ENCODE data around the gene BTBD17.

The BTBD17 gene

GRCh38 chr17:74380086-74380958 is 18.7 kb upstream of the BTBD17 start:
- Histone ChIP-seq H3K27me3 (ENCODE audit: low read depth) (peaks cover 8% of the 10 kb centered on the region; the same call in 1 of the 2 replicates), H3K4me1 (peaks cover 4% of the 10 kb centered on the region), H3K36me3 (replicated peaks) (no peaks in the 10 kb centered on the region), H3K9me3 (no peaks in the 10 kb centered on the region), H3K4me3 (no peak overlapping the region)
- DNase-seq (ENCODE audit: low spot score in 2 of 2) = no peak
- in situ Hi-C loops (cut with MboI; ENCODE audit: low sequenced_read_pairs) = no loop called here

DNA sequence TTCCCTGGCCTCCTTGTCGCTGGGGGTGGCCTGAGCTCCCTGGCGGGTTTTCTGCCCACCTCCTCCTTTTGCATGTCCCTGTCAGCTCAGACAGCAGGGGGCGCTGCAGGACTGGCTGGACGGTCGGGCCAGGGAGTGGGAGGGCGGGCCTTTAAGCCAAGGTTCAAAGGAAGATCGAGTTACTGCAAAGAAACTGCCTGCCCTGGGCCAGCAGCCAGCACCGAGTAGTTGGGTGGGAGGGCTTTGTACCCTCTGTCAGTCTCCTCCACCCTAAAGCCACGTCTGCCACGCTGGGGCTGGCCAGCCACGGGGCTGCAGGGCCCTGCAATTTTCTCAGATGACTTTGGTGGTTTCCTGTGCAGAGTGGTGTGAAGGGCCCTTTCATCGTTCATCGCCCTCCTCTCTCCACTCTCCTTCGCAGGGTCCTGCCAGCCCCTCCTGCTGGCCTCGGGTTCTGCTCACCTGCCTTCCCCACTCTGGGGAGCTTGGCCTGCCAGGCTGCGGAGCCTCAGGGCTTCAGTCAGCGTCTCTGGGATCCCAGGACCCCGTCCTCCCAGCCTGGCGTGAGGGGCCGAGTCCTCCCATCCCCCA is 17.9 kb upstream of the BTBD17 start:
- peaks cover 8% of the 10 kb centered on the region; the same call in 1 of the 2 replicates for H3K27me3 ChIP-seq (ENCODE audit: low read depth)
- no peak overlapping the region for H3K4me3 ChIP-seq
- H3K9me3 ChIP-seq = no peaks in the 10 kb centered on the region
- H3K4me1 ChIP-seq = peaks cover 4% of the 10 kb centered on the region
- DNase-seq (ENCODE audit: low spot score in 2 of 2) = peak; percentile 80 to 98
- in situ Hi-C loops (cut with MboI; ENCODE audit: low sequenced_read_pairs) = no loop called here
- H3K36me3 ChIP-seq (replicated peaks) = no peaks in the 10 kb centered on the region

DNA sequence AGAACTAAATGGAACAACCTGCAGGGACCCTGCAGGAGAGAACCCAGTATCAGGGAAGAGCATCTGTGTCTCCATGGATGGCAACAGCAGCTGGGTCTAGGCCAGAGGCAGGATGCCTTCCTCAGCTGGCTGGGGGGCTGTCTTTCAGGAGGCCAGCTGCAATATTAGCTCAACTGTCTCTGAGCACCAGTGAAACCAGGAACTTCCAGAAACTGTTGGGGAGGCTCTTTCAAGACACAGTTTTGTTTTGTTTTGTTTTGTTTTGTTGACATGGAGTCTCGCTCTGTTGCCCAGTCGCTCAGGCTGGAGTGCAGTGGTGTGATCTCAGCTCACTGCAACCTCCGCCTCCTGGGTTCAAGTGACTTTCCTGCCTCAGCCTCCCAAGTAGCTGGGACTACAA is 13.2 kb upstream of the BTBD17 start:
- H3K36me3 ChIP-seq (replicated peaks) = no peaks in the 10 kb centered on the region
- no peak for DNase-seq (ENCODE audit: low spot score in 2 of 2)
- in situ Hi-C loops (cut with MboI; ENCODE audit: low sequenced_read_pairs) = no loop called here
- H3K4me3 ChIP-seq = no peak overlapping the region
- H3K4me1 ChIP-seq = peaks cover 4% of the 10 kb centered on the region
- H3K9me3 ChIP-seq = no peaks in the 10 kb centered on the region
- peaks cover 8% of the 10 kb centered on the region; the same call in 1 of the 2 replicates for H3K27me3 ChIP-seq (ENCODE audit: low read depth)

GRCh38 chr17:74373838-74374606 is 12.4 kb upstream of the BTBD17 start:
- peaks cover 8% of the 10 kb centered on the region; the same call in 1 of the 2 replicates for H3K27me3 ChIP-seq (ENCODE audit: low read depth)
- no peak for DNase-seq (ENCODE audit: low spot score in 2 of 2)
- no peaks in the 10 kb centered on the region for H3K9me3 ChIP-seq
- no peaks in the 10 kb centered on the region for H3K36me3 ChIP-seq (replicated peaks)
- in situ Hi-C loops (cut with MboI; ENCODE audit: low sequenced_read_pairs) = no loop called here
- no peak overlapping the region for H3K4me3 ChIP-seq
- H3K4me1 ChIP-seq = no peaks in the 10 kb centered on the region

- Histone ChIP-seq H3K36me3 (replicated peaks) (no peaks in the 10 kb centered on the region), H3K4me1 (no peaks in the 10 kb centered on the region), H3K27me3 (ENCODE audit: low read depth) (peaks cover 11% of the 10 kb centered on the region; the same call in 1 of the 2 replicates), H3K4me3 (no peak overlapping the region), H3K9me3 (no peaks in the 10 kb centered on the region)
- in situ Hi-C loops (cut with MboI; ENCODE audit: low sequenced_read_pairs) = no loop called here
- no peak for DNase-seq (ENCODE audit: low spot score in 2 of 2)
These were observed 10.8 kb upstream of the BTBD17 start for GRCh38 chr17:74372426-74372825.

GRCh38 chr17:74371653-74372147 is 10.0 kb upstream of the BTBD17 start:
- peaks cover 8% of the 10 kb centered on the region; the same call in 1 of the 2 replicates for H3K27me3 ChIP-seq (ENCODE audit: low read depth)
- no peaks in the 10 kb centered on the region for H3K9me3 ChIP-seq
- H3K4me3 ChIP-seq = no peak overlapping the region
- no peaks in the 10 kb centered on the region for H3K4me1 ChIP-seq
- in situ Hi-C loops (cut with MboI; ENCODE audit: low sequenced_read_pairs) = no loop called here
- no peaks in the 10 kb centered on the region for H3K36me3 ChIP-seq (replicated peaks)
- no peak for DNase-seq (ENCODE audit: low spot score in 2 of 2)

- Histone ChIP-seq H3K36me3 (replicated peaks) (no peaks in the 10 kb centered on the region), H3K27me3 (ENCODE audit: low read depth) (0 out of 2 replicates have a peak, but pooled peaks cover 3% of the 10 kb centered on the region), H3K4me1 (no peaks in the 10 kb centered on the region), H3K4me3 (no peak overlapping the region), H3K9me3 (no peaks in the 10 kb centered on the region)
- in situ Hi-C loops (cut with MboI; ENCODE audit: low sequenced_read_pairs) = no loop called here
- DNase-seq (ENCODE audit: low spot score in 2 of 2) = no peak
These were observed 8.2 kb upstream of the BTBD17 start for GRCh38 chr17:74369665-74370490.

DNA sequence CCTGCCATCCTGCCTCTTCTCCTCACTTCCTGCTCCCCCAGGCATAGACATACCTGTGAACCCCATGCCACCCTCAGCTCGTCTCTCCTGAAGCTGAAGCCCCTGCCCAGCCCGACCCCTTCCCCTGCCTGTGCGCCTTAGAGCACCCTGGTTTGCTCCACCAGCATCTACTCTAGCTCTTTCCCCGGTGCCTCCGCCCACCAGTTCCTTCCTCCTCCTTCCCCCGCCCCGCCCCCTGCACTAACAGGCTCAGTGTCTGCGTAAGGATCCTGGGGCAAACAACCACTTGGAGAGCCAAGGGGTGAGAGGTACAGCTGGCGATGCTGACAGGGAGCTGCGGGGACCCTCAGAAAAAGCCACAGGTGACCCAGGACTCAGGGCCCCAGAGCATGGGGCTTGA is 7.6 kb upstream of the BTBD17 start:
- in situ Hi-C loops (cut with MboI; ENCODE audit: low sequenced_read_pairs) = no loop called here
- H3K9me3 ChIP-seq = no peaks in the 10 kb centered on the region
- no peak overlapping the region for H3K4me3 ChIP-seq
- H3K36me3 ChIP-seq (replicated peaks) = no peaks in the 10 kb centered on the region
- 0 out of 2 replicates have a peak, but pooled peaks cover 3% of the 10 kb centered on the region for H3K27me3 ChIP-seq (ENCODE audit: low read depth)
- no peaks in the 10 kb centered on the region for H3K4me1 ChIP-seq
- peak in 1 of 2 experiments; percentile 60 for DNase-seq (ENCODE audit: low spot score in 2 of 2)

DNA sequence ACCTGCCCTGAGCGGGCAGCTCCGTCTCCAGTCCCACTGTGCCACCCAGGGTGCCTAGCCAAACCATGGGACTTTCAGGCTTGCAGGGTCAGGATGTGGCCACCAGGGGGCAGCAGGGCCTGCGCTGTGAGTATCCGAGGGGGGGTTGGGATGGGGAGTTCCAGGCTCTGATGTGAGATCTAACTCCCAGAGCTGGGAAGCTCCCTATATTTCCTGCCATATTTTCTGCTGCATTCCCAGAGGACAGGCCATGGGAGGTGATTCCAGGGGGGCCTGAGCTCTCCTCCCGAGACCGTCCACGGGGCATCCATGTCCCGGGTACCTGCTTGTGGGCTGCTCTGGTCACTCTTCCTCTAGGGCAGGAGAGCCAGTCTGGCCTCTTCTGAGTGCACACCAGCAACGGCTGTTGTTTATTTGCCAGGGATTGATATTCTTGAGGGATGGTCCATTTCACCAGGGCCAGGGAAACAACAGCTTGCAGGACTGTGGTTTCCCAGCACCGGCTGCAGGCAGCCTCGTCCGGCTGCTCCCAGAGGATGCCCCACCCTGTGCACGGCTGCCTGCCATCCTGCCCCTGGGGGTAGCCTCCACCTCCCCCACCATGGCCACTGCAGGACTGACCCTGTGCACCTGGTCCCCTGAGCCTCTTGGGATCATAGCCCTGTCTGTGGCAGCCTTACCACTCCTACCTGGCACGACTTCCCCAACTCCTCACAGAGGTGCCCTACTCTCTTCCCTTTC is 6.8 kb upstream of the BTBD17 start:
- H3K4me3 ChIP-seq = no peak overlapping the region
- H3K4me1 ChIP-seq = no peaks in the 10 kb centered on the region
- H3K9me3 ChIP-seq = no peaks in the 10 kb centered on the region
- in situ Hi-C loops (cut with MboI; ENCODE audit: low sequenced_read_pairs) = no loop called here
- peak; percentile 46 to 82 for DNase-seq (ENCODE audit: low spot score in 2 of 2)
- H3K36me3 ChIP-seq (replicated peaks) = no peaks in the 10 kb centered on the region
- H3K27me3 ChIP-seq (ENCODE audit: low read depth) = 0 out of 2 replicates have a peak, but pooled peaks cover 3% of the 10 kb centered on the region

DNA sequence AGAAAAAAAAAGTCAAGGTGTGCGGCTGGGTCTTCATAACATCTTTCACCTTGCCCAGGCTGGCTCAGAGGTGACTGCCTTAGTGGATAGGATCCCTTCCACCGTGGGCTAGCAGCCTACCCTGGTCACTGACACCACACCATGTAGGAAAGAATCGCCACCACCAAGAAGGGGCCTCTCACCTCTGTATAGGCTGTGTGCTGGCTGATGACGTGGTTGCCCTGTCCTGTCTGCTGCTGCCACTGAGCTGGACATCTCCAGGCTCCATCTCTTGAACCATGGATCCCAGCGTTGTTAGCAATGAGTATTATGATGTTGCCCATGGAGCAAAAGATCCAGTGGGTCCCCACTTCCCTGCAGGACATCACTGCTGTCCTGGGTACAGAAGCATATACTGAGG is 5.5 kb upstream of the BTBD17 start, which contains the start of gene GPR142:
GPR142 (plus strand) TSS at position 301 of the 400 bp plus-strand sequence. CDS start 2,035 bp downstream, outside the sequence.
- Histone ChIP-seq H3K4me1 (no peaks in the 10 kb centered on the region), H3K9me3 (no peaks in the 10 kb centered on the region), H3K27me3 (ENCODE audit: low read depth) (0 out of 2 replicates have a peak, but pooled peaks cover 3% of the 10 kb centered on the region), H3K36me3 (replicated peaks) (no peaks in the 10 kb centered on the region), H3K4me3 (no peak within 1 kb of the TSS)
- in situ Hi-C loops (cut with MboI; ENCODE audit: low sequenced_read_pairs) = no loop called here
- DNase-seq (ENCODE audit: low spot score in 2 of 2) = no peak

DNA sequence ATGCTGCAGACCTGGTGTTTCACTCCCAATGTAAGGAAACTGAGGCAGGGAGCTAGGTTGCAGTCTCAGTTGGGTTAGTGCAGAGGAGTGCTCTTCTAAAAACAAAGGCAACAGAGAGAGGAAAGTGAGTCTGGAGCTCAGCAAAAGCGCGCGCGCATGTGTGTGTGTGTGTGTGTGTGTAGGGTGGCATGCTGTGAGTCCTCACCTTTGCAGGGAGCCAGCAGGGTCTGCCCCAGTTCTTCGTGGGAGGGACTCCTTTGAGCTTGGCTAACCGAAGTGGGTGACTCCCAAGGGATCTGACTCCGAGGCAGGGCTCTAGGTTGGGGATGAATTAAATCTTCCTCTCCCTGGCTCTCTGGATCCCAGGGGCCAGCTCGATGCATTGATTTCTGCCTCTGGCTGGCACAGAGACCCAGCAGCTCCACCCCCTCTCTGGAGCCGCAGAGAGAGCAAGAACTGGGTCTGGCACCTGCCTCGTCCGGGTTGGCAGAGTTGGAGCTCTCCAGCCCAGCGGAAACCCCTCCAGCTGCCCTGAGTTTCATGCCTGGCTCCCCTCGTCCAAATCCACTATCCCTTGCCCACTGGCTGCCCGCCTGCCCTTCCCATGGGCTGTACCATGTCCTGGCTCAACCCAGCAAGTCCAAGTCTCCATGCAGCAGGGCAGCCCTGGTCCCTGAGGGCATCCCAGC is 1.3 kb upstream of the BTBD17 start:
- no peak for DNase-seq (ENCODE audit: low spot score in 2 of 2)
- no peaks in the 10 kb centered on the region for H3K36me3 ChIP-seq (replicated peaks)
- no peaks in the 10 kb centered on the region for H3K9me3 ChIP-seq
- in situ Hi-C loops (cut with MboI; ENCODE audit: low sequenced_read_pairs) = no loop called here
- H3K27me3 ChIP-seq (ENCODE audit: low read depth) = no peaks in the 10 kb centered on the region
- H3K4me3 ChIP-seq = no peak overlapping the region
- no peaks in the 10 kb centered on the region for H3K4me1 ChIP-seq

- in situ Hi-C loops (cut with MboI; ENCODE audit: low sequenced_read_pairs) = no loop called here
- Histone ChIP-seq H3K4me1 (no peaks in the 10 kb centered on the region), H3K36me3 (replicated peaks) (no peaks in the 10 kb centered on the region), H3K9me3 (no peaks in the 10 kb centered on the region), H3K4me3 (no peak overlapping the region), H3K27me3 (ENCODE audit: low read depth) (peaks cover 9% of the 10 kb centered on the region)
- no peak for DNase-seq (ENCODE audit: low spot score in 2 of 2)
These were observed 369 bp upstream of the BTBD17 start for GRCh38 chr17:74362069-74362405.

Data from HAP-1 (cell line).